ENCODE data around the gene CSNK2A1.

The CSNK2A1 gene

DNA sequence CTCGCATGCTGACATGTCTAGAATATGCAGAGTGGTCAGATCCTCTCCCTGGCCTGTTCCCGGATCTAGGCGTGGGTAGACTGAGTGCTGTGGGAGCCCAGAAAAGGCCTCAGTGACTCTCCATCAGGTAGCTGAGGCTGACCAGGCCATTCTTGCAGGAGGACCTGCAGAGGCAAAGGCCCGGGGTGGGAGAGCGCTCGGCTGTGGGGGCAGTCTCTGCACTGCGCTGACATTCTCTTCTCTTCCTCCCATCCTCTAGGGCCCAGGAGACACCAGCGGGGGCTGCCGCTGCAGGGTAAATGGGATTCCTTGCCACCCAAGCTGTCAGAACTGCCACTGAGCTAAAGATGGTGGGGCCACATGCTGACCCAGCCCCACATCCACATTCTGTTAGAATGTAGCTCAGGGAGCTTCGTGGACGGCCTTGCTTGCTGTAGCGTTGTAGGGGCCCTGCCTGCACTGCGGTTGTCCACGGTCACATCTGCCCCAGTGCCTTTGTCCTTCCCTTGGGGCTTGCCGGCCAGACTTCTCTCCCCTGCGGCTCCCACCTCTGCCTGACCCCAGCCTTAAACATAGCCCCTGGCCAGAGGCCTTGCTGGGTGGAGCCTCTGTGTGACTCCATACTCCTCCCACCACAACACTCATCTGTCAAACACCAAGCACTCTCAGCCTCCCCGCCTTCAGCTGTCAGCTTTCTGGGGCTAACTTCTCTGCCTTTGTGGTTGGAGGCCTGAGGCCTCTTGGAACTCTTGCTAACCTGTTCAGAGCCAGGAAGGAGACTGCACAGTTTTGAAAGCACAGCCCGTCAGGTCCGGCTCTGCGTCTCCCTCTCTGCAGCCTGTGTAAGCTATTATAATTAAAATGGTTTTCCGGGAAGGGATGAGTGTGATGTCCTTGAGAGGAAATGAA, 113.2 kb downstream of the CSNK2A1 start:
- DNase-seq (ENCODE audit: low read depth), result no peak
- TF ChIP-seq, protein P1, sequence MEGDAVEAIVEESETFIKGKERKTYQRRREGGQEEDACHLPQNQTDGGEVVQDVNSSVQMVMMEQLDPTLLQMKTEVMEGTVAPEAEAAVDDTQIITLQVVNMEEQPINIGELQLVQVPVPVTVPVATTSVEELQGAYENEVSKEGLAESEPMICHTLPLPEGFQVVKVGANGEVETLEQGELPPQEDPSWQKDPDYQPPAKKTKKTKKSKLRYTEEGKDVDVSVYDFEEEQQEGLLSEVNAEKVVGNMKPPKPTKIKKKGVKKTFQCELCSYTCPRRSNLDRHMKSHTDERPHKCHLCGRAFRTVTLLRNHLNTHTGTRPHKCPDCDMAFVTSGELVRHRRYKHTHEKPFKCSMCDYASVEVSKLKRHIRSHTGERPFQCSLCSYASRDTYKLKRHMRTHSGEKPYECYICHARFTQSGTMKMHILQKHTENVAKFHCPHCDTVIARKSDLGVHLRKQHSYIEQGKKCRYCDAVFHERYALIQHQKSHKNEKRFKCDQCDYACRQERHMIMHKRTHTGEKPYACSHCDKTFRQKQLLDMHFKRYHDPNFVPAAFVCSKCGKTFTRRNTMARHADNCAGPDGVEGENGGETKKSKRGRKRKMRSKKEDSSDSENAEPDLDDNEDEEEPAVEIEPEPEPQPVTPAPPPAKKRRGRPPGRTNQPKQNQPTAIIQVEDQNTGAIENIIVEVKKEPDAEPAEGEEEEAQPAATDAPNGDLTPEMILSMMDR (IDR thresholded peaks at IDR 0.05; ENCODE audit: low read length, missing control alignments), result no peak
- H3K4me3 ChIP-seq (replicated peaks; ENCODE audit: low read depth, low read length), result no peak overlapping the region

GRCh38 chr20:428658-429200, 114.9 kb downstream of the CSNK2A1 start:
- TF ChIP-seq, protein P1 (IDR thresholded peaks at IDR 0.05; ENCODE audit: low read length, missing control alignments), result no peak
- H3K4me3 ChIP-seq (replicated peaks; ENCODE audit: low read depth, low read length), result no peak overlapping the region
- DNase-seq (ENCODE audit: low read depth), result no peak

DNA sequence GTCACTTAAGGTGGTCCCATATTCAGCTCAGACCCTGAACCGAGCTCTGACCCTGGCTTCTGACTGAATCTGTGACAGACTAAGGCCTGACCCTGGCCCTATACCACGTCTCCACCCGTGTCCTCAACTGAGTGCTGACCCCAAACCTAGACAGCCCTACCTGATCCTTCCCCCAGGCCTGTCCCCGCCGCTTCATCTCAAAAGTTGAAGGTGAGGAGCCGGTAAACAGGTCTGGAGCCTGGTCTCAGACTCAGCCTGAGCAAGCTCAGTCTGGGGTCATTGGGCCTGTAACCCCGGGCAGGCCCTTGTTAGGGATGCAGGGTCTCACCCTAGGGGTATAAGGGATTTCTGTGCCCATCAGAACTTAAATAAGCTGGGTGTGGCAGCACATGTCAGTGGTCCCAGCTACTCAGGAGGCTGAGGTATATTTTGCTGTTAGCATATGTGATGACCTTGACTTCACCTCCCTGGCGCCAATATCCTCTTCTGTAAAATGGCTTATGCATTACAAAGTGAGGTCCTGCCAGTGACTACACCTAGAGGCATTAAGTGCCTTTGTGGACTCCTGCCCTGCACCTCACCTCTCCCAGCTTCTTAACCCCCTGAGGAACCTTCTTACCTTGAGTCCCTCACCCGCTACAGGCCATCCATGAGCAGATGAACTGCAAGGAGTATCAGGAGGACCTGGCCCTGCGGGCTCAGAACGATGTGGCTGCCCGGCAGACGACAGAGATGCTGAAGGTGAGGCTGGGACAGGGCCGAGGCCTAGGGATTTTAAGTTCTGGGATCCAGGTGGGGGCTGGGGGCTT, 115.5 kb downstream of the CSNK2A1 start:
- no peak overlapping the region for H3K4me3 ChIP-seq (replicated peaks; ENCODE audit: low read depth, low read length)
- TF ChIP-seq, protein P1 (IDR thresholded peaks at IDR 0.05; ENCODE audit: low read length, missing control alignments), result no peak

DNA sequence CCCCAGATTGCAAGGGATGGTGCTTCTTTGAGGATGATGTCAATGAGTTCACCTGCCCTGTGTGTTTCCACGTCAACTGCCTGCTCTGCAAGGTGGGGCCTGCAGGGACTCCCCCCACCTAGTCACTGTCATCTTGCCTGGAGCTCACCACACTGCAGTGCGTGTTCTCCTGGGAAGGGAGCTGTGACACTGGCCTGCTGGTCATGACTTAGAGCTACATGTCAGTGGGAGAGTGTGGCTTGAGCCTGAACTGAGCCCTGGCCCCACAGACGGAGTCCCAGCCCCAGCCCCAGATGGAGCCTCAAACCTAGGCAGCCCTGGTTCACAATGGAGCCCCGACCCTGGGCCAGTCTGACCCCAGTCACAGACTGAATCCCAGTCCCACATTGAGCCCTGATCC, 116.2 kb downstream of the CSNK2A1 start:
- no peak for DNase-seq (ENCODE audit: low read depth)
- H3K4me3 ChIP-seq (replicated peaks; ENCODE audit: low read depth, low read length), result no peak overlapping the region
- TF ChIP-seq, protein P1 (IDR thresholded peaks at IDR 0.05; ENCODE audit: low read length, missing control alignments), result no peak

More for the DNA sequence above, 115.5 kb downstream of the CSNK2A1 start:
- no peak for DNase-seq (ENCODE audit: low read depth)

GRCh38 chr20:426566-426965, 117.0 kb downstream of the CSNK2A1 start:
- no peak overlapping the region for H3K4me3 ChIP-seq (replicated peaks; ENCODE audit: low read depth, low read length)
- DNase-seq (ENCODE audit: low read depth), result no peak
- TF ChIP-seq, protein P1 (IDR thresholded peaks at IDR 0.05; ENCODE audit: low read length, missing control alignments), result no peak

Data from fibroblast of pulmonary artery (primary cell).